ENCODE measurements around the gene OPCML. TPM values are rescaled to one million over a fixed set of nuclear protein-coding genes. Genes with fewer than 3 reads are reported as not detected.

OPCML gene
- total RNA-seq, 1 donor from 2014 or later: not detected

DNA sequence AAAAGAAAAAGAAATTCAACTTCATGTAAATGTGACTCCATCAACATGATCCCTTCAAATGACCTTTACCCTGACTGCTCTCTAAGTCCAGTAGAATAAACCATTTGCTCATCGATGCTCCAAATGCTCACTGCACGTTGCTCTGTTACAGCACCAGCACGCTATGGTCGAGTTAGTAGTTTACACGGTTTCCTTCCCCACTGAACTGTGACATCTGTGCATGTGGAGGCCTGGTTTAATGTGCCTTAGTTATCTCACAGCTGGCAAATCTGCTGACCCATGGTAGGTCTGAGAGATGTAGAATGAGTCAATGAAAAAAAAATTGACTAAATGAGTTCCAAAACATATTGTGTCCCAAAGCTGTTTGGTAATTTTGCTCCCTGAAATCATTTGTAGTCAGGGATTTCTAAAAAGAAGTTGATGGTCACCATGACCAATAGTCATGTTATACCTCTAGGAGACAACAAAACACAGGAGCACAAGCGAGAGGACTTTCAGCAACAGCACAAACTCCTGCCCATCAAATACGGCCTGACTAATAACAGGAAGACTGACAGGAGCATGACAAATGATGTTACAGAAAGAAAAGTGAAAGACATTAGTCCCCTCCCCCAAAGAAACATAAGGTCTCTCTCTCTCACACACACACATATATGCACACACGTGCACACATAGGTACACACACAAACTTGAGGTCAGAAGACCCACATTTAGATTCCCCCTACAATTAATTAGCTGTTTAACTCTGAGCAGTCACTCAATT is 624.5 kb downstream of the OPCML start:
- Histone ChIP-seq H3K27me3 (no peaks in the 10 kb centered on the region), H3K9me3 (no peaks in the 10 kb centered on the region), H3K27ac (no peak overlapping the region), H3K36me3 (no peaks in the 10 kb centered on the region), H3K4me3 (no peak overlapping the region), H3K4me1 (no peaks in the 10 kb centered on the region)
- TF ChIP-seq, protein P1, sequence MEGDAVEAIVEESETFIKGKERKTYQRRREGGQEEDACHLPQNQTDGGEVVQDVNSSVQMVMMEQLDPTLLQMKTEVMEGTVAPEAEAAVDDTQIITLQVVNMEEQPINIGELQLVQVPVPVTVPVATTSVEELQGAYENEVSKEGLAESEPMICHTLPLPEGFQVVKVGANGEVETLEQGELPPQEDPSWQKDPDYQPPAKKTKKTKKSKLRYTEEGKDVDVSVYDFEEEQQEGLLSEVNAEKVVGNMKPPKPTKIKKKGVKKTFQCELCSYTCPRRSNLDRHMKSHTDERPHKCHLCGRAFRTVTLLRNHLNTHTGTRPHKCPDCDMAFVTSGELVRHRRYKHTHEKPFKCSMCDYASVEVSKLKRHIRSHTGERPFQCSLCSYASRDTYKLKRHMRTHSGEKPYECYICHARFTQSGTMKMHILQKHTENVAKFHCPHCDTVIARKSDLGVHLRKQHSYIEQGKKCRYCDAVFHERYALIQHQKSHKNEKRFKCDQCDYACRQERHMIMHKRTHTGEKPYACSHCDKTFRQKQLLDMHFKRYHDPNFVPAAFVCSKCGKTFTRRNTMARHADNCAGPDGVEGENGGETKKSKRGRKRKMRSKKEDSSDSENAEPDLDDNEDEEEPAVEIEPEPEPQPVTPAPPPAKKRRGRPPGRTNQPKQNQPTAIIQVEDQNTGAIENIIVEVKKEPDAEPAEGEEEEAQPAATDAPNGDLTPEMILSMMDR (IDR thresholded peaks at IDR 0.05): no peak
- no peak for TF ChIP-seq POLR2AphosphoS5 (IDR thresholded peaks at IDR 0.05; ENCODE audit: insufficient read depth in 1 of 2, low read depth in 1 of 2)
- TF ChIP-seq POLR2A (IDR thresholded peaks at IDR 0.05): no peak
- intact Hi-C loops (cut with DNase I): no loop called here
- DNase-seq (ENCODE audit: extremely low spot score in 2 of 2): no peak

DNA sequence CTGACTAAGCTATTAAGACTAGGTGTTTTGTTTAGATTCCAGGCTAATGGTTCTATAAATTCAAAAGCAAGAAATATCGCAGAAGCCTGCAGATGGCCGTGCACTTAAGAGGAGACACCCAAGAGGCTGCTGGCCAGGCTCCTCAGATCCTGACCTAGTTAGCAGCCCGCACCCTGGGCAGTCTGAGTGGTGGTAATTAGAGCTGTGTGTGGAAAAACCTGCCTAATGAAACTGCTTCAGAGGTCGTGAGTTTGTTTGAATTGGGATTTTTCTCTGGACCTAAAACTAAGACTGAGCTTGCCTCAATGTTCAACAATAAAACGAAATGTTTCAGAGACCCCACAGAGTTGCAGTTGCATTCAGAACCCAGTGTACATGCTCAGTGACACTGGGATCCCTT is 627.7 kb downstream of the OPCML start:
- intact Hi-C loops (cut with DNase I): no loop called here
- H3K9me3 ChIP-seq: no peaks in the 10 kb centered on the region
- no peaks in the 10 kb centered on the region for H3K4me1 ChIP-seq
- TF ChIP-seq POLR2A (IDR thresholded peaks at IDR 0.05): no peak
- TF ChIP-seq POLR2AphosphoS5 (IDR thresholded peaks at IDR 0.05; ENCODE audit: insufficient read depth in 1 of 2, low read depth in 1 of 2): no peak
- TF ChIP-seq, protein P1 (IDR thresholded peaks at IDR 0.05): no peak
- no peaks in the 10 kb centered on the region for H3K36me3 ChIP-seq
- no peak for DNase-seq (ENCODE audit: extremely low spot score in 2 of 2)
- H3K4me3 ChIP-seq: no peak overlapping the region
- H3K27ac ChIP-seq: no peak overlapping the region
- no peaks in the 10 kb centered on the region for H3K27me3 ChIP-seq

DNA sequence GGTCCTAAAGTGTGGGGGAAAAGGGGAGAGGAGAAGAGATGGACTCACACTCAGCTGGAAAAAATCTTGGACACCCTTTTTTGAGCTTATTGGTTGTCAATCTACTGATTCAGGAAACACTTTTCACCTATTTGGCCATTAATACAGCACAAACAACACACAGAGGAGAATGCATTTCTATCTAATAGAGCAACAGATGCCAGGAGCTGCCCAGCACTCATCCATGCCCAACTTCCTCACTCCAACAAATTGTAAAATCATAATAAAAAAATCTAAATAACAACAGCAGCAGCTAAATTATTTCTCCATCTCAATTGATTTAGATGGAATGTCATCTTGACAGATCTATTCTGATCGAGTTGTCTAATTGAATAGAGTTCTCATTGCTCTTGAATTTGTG is 628.2 kb downstream of the OPCML start:
- H3K4me3 ChIP-seq: no peak overlapping the region
- no peak for DNase-seq (ENCODE audit: extremely low spot score in 2 of 2)
- H3K4me1 ChIP-seq: no peaks in the 10 kb centered on the region
- H3K36me3 ChIP-seq: no peaks in the 10 kb centered on the region
- H3K9me3 ChIP-seq: no peaks in the 10 kb centered on the region
- intact Hi-C loops (cut with DNase I): no loop called here
- H3K27ac ChIP-seq: no peak overlapping the region
- TF ChIP-seq POLR2AphosphoS5 (IDR thresholded peaks at IDR 0.05; ENCODE audit: insufficient read depth in 1 of 2, low read depth in 1 of 2): no peak
- TF ChIP-seq, protein P1 (IDR thresholded peaks at IDR 0.05): no peak
- no peak for TF ChIP-seq POLR2A (IDR thresholded peaks at IDR 0.05)
- H3K27me3 ChIP-seq: no peaks in the 10 kb centered on the region

DNA sequence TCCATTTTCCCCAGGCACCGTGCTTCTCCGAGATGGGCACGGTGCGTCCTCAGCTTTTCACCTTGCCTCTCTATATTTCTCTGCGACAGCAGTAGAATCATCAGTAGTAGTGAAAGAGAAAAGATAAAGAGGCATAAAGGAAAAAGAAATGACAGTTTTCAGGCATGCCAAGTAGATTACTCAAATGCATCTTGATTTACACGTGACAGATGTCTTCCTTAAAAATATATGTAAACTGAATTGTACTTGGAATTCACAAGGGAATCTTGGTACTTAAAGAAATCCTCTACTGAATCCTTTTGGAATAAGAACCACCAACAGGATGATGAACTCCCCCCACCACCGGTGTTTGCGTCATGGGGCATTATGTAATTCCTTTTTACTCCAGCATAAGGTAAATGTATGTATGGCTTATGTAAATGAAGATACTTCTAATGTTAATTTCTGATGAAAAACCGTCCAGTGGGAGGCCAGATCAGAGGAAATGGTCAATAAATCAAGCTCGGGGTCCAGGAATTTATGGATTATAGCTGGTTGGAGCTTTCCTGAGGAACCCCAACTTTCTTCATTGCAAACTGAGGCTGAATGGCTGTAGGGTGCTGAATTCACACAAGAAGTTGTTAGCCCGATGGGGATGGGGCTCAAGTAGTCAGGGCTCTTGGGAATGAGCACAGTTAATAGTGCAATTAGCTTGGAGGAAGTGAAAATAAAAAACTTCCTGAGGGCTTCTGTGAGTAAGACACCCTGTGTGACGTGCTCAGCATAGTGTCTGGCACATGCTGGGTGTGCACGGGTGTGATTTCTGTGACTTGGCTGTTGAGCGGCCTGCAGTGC is 630.4 kb downstream of the OPCML start:
- DNase-seq (ENCODE audit: extremely low spot score in 2 of 2): no peak
- no peaks in the 10 kb centered on the region for H3K36me3 ChIP-seq
- intact Hi-C loops (cut with DNase I): no loop called here
- H3K27ac ChIP-seq: no peak overlapping the region
- TF ChIP-seq POLR2A (IDR thresholded peaks at IDR 0.05) (no peak), POLR2AphosphoS5 (IDR thresholded peaks at IDR 0.05; ENCODE audit: insufficient read depth in 1 of 2, low read depth in 1 of 2) (no peak)
- TF ChIP-seq, protein P1 (IDR thresholded peaks at IDR 0.05): no peak
- no peaks in the 10 kb centered on the region for H3K9me3 ChIP-seq
- no peaks in the 10 kb centered on the region for H3K4me1 ChIP-seq
- H3K4me3 ChIP-seq: no peak overlapping the region
- H3K27me3 ChIP-seq: no peaks in the 10 kb centered on the region

DNA sequence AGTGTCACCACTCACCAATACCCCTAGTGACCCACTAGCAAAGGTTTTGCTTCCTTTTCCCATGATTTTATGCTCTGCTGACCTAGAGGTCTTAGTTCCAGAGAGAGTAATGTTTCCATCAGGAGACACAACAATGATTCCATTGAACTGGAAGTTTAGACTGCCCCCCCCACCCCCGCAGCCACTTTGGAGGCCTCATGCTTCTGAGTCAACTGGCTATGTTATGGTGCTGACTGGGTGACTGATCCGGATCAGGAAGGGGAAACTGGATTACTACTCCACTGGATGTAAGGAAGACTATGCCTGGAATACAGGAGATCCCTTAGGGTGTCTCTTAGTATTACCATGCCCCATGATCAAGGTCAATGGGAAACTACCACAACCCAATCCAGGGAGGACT is 633.6 kb downstream of the OPCML start:
- no peaks in the 10 kb centered on the region for H3K4me1 ChIP-seq
- H3K36me3 ChIP-seq: no peaks in the 10 kb centered on the region
- H3K9me3 ChIP-seq: no peaks in the 10 kb centered on the region
- H3K4me3 ChIP-seq: no peak overlapping the region
- H3K27ac ChIP-seq: no peak overlapping the region
- no peaks in the 10 kb centered on the region for H3K27me3 ChIP-seq
- intact Hi-C loops (cut with DNase I): no loop called here
- TF ChIP-seq POLR2A (IDR thresholded peaks at IDR 0.05): no peak
- TF ChIP-seq, protein P1 (IDR thresholded peaks at IDR 0.05): no peak
- no peak for TF ChIP-seq POLR2AphosphoS5 (IDR thresholded peaks at IDR 0.05; ENCODE audit: insufficient read depth in 1 of 2, low read depth in 1 of 2)
- DNase-seq (ENCODE audit: extremely low spot score in 2 of 2): no peak

Data from vagina (tissue), 2 donors.